Bronchial epithelial cell (primary cell): ENCODE data around the gene PTPRN2. TPM values are rescaled to one million over a fixed set of nuclear protein-coding genes. Genes with fewer than 3 reads are reported as not detected.
A peak's percentile ranks its signal among the peaks of the same experiment; 100 is the strongest.

Experiments
- DNase-seq: peaks from one replicate; pipeline ENCODE4 v3.0.0-alpha.2; 2010; ENCODE audit warnings: low read depth
- FAIRE-seq: peaks from 2 replicates; lab custom pipeline; 2011; peaks lifted over from hg19 to GRCh38; lab: Jason Lieb, UNC
- H3K27me3 ChIP-seq: 2 replicates; pipeline ENCODE4 v1.5.1; 2011; ENCODE audit warnings: low read length; ENCODE audit not compliant: control insufficient read depth, insufficient read depth
- H3K36me3 ChIP-seq: 2 replicates; pipeline ENCODE4 v1.5.1; 2011; ENCODE audit warnings: low read length; ENCODE audit not compliant: control insufficient read depth, insufficient read depth
- H3K4me3 ChIP-seq: 2 replicates; pipeline ENCODE4 v1.5.1; 2011; ENCODE audit warnings: mild to moderate bottlenecking, low read depth, low read length, control low read depth
- CTCF ChIP-seq: IDR thresholded peaks from 2 replicates; pipeline ENCODE4 v1.5.1; 2011; ENCODE audit warnings: mild to moderate bottlenecking, moderate library complexity, low read length, control low read depth, inconsistent platforms; ENCODE audit not compliant: insufficient read depth, severe bottlenecking
- total RNA-seq: library from RNA; depleted of rRNA; stranded (reverse); fragments of >200 nt; gene quantifications from 2 replicates; pipeline ENCODE4 v1.2.1, GENCODE V29; 2014

The PTPRN2 gene
- total RNA-seq, 1 donor from 2014 or later: 1.1 TPM

GRCh38 chr7:158581440-158582088, 6.1 kb downstream of the PTPRN2 start:
- Histone ChIP-seq H3K27me3 (peaks cover 6% of the 10 kb centered on the region), H3K36me3 (no peaks in the 10 kb centered on the region), H3K4me3 (no peak overlapping the region)
- TF ChIP-seq CTCF: no peak
- DNase-seq: peak; percentile 47
- no peak for FAIRE-seq

GRCh38 chr7:158579662-158580646, 7.7 kb downstream of the PTPRN2 start:
- no peaks in the 10 kb centered on the region for H3K36me3 ChIP-seq
- FAIRE-seq (no peak), DNase-seq (no peak)
- H3K27me3 ChIP-seq: peaks cover 2% of the 10 kb centered on the region
- H3K4me3 ChIP-seq: no peak overlapping the region
- TF ChIP-seq CTCF: no peak

DNA sequence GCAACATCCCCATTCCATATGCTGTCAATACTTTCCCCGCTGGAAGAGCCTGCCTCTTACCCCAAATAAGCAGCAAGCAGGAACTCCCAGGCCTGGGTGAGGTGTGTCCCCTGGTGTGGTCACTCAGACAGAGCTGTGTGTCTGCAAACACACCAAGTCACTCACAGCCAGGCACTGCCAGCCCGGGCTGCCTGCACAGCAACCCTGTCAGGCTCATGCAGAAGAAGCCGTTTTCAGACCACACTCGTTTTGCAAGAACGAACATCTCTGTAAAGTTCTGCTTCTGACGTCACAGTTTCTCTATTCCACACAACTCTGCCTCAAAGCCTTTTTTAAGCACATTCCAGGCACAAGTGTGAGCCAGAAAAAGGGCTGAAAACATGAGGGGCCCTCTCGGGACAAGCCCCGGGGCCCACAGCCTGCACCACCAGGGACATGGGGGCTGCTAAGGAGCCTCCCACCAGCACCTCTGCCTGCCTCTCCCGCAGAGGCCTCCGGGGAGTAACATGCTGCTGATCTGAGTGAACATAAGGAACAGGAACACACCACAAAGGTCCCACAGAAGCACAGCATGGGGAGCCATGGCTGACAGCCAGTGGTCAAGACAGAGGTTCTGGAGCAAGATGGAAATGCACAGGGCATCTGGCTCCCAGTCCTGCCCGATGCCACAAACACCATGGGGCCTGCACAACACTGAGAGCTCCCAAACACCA, 11.4 kb downstream of the PTPRN2 start:
- DNase-seq: no peak
- FAIRE-seq: peak; percentile 60

DNA sequence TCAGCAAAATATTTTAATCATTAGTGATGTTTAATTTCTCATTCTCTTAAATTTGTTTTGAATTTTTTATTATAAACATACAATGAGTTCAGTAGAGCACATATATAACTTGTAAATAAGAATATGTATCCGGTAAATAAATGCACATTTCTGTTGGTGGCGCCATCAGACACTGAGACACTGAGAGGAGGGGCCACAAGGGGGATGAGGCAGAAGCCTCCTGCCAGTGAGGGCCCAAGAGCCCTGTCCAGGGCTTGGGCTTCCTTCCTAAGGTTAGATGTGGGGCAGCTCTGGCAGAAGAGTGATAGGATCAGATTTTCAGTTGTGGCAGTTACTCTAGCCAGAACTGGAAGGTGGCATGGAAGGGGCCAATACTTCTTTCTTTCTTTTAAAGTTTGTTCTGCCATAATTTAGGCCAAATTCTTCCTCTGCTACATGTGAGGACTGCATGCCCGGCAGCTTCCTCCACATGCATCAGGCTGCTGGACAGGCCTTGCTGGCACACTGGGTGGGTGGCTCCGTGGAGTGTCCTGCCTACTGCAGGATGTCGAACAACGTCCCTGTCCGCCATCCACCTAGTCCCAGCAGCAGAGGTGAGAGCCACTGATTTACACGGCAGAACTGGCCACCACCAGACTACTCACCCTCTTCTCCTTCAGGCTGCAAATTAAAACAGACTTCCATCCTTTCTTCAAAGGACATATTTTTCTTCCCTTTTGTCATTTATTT, 13.2 kb downstream of the PTPRN2 start:
- Histone ChIP-seq H3K27me3 (no peaks in the 10 kb centered on the region), H3K4me3 (no peak overlapping the region), H3K36me3 (no peaks in the 10 kb centered on the region)
- no peak for DNase-seq
- TF ChIP-seq CTCF: no peak
- no peak for FAIRE-seq

More for the DNA sequence above, 11.4 kb downstream of the PTPRN2 start:
- no peaks in the 10 kb centered on the region for H3K27me3 ChIP-seq
- no peaks in the 10 kb centered on the region for H3K36me3 ChIP-seq
- TF ChIP-seq CTCF: no peak
- no peak overlapping the region for H3K4me3 ChIP-seq

- no peaks in the 10 kb centered on the region for H3K27me3 ChIP-seq
- no peaks in the 10 kb centered on the region for H3K36me3 ChIP-seq
- no peak for FAIRE-seq
- no peak for DNase-seq
- H3K4me3 ChIP-seq: no peak overlapping the region
- no peak for TF ChIP-seq CTCF
Measured at GRCh38 chr7:158573310-158573709, 14.3 kb downstream of the PTPRN2 start.
